HepG2 (cell line): ENCODE results near the gene METTL22. TPM values are rescaled to one million over a fixed set of nuclear protein-coding genes. Genes with fewer than 3 reads are reported as not detected.

Experiments
- AHR ChIP-seq: IDR thresholded peaks from 2 replicates; pipeline ENCODE4 v1.6.1; 2018; ENCODE audit warnings: missing genetic modification reagents, missing compliant biosample characterization
- ARID5B ChIP-seq: IDR thresholded peaks from 2 replicates; pipeline ENCODE4 v1.4.0; 2020; ENCODE audit warnings: mild to moderate bottlenecking, missing genetic modification reagents
- BORCS8-MEF2B ChIP-seq: sonication (generic); formaldehyde crosslinking; IDR thresholded peaks from 2 replicates; pipeline ENCODE4 v1.8.0; 2022; ENCODE audit warnings: mild to moderate bottlenecking, missing genetic modification reagents
- CEBPB ChIP-seq: IDR thresholded peaks from 2 replicates; pipeline ENCODE4 v1.6.1; 2011; ENCODE audit warnings: low read depth, low read length, improper control_type of control experiment, borderline replicate concordance
- DNMT3B ChIP-seq: conservative IDR thresholded peaks from 2 replicates; pipeline ENCODE4 v1.6.1; 2016; ENCODE audit warnings: missing biosample characterization, control low read depth
- GATAD1 ChIP-seq: IDR thresholded peaks from 2 replicates; pipeline ENCODE4 v1.6.1; 2016; ENCODE audit warnings: missing genetic modification reagents, missing compliant biosample characterization
- JUN ChIP-seq: sonication (generic); formaldehyde crosslinking; IDR thresholded peaks from 2 replicates; pipeline ENCODE4 v1.4.0; 2020; ENCODE audit warnings: mild to moderate bottlenecking, missing genetic modification reagents
- KMT2B ChIP-seq: IDR thresholded peaks from 2 replicates; pipeline ENCODE4 v1.6.1; 2016; ENCODE audit warnings: missing genetic modification reagents, missing compliant biosample characterization
- MTERF4 ChIP-seq: sonication (generic); formaldehyde crosslinking; IDR thresholded peaks from 2 replicates; pipeline ENCODE4 v1.8.0; 2023; ENCODE audit warnings: mild to moderate bottlenecking, missing genetic modification reagents
- PBX3 ChIP-seq: sonication (generic); formaldehyde crosslinking; IDR thresholded peaks from 2 replicates; pipeline ENCODE4 v1.8.1; 2023; ENCODE audit warnings: missing genetic modification reagents, inconsistent platforms, borderline replicate concordance
- SALL1 ChIP-seq: sonication (generic); formaldehyde crosslinking; IDR thresholded peaks from 2 replicates; pipeline ENCODE4 v1.8.0; 2022; ENCODE audit warnings: mild to moderate bottlenecking, missing genetic modification reagents
- SP2 ChIP-seq: sonication (generic); formaldehyde crosslinking; IDR thresholded peaks from 2 replicates; pipeline ENCODE4 v1.5.1; 2020; ENCODE audit warnings: mild to moderate bottlenecking, missing genetic modification reagents
- TERF1 ChIP-seq: sonication (generic); formaldehyde crosslinking; IDR thresholded peaks from 2 replicates; pipeline ENCODE4 v1.8.0; 2022; ENCODE audit warnings: mild to moderate bottlenecking, missing genetic modification reagents, moderate library complexity
- TP53 ChIP-seq: sonication (generic); formaldehyde crosslinking; conservative IDR thresholded peaks from 2 replicates; pipeline ENCODE4 v1.4.0; 2020; ENCODE audit warnings: missing genetic modification reagents
- ZBTB43 ChIP-seq: sonication (generic); formaldehyde crosslinking; conservative IDR thresholded peaks from 2 replicates; pipeline ENCODE4 v1.4.0; 2020; ENCODE audit warnings: missing genetic modification reagents
- ZMYM4 ChIP-seq: sonication (generic); formaldehyde crosslinking; IDR thresholded peaks from 2 replicates; pipeline ENCODE4 v1.8.1; 2023; ENCODE audit warnings: mild to moderate bottlenecking, missing genetic modification reagents
- ZNF235 ChIP-seq: sonication (generic); formaldehyde crosslinking; IDR thresholded peaks from 2 replicates; pipeline ENCODE4 v1.8.1; 2023; ENCODE audit warnings: mild to moderate bottlenecking, missing genetic modification reagents, borderline replicate concordance
- ZNF564 ChIP-seq: sonication (generic); formaldehyde crosslinking; IDR thresholded peaks from 2 replicates; pipeline ENCODE4 v1.8.1; 2023; ENCODE audit warnings: mild to moderate bottlenecking, missing genetic modification reagents
- ZNF580 ChIP-seq: IDR thresholded peaks from 2 replicates; pipeline ENCODE4 v1.6.1; 2016; ENCODE audit warnings: low read depth, borderline replicate concordance
- ZNF629 ChIP-seq: sonication (generic); formaldehyde crosslinking; conservative IDR thresholded peaks from 2 replicates; pipeline ENCODE4 v1.5.0; 2020; ENCODE audit warnings: missing genetic modification reagents
- ZNF674 ChIP-seq: sonication (generic); formaldehyde crosslinking; IDR thresholded peaks from 2 replicates; pipeline ENCODE4 v1.5.0; 2020; ENCODE audit warnings: low read depth, mild to moderate bottlenecking, missing genetic modification reagents
- ZNF703 ChIP-seq: sonication (generic); formaldehyde crosslinking; IDR thresholded peaks from 2 replicates; pipeline ENCODE4 v1.5.1; 2020; ENCODE audit warnings: missing genetic modification reagents, mild to moderate bottlenecking, moderate library complexity, borderline replicate concordance
- ZNF883 ChIP-seq: sonication (generic); formaldehyde crosslinking; IDR thresholded peaks from 2 replicates; pipeline ENCODE4 v1.5.1; 2020; ENCODE audit warnings: mild to moderate bottlenecking, missing genetic modification reagents; ENCODE audit errors: not compliant biosample characterization
- polyA plus RNA-seq, 8 experiments: library from polyadenylated mRNA; depleted of rRNA in 3 of 8; stranded (reverse) in 7 of 8; unstranded in 1 of 8; fragments of >200 nt; fragmentation: Illumina TruSeq in 4 of 8; extraction: Trizol in 4 of 8; gene quantifications; 2 replicates each; pipeline versions ENCODE4 v1.2.1 to v1.2.3, GENCODE V29; 2011 to 2016; ENCODE audit warnings: low read depth in 4 of 8, missing spikeins in 1 of 8, mixed read lengths in 1 of 8; ENCODE audit not compliant: insufficient read depth in 1 of 8
- total RNA-seq, 5 experiments: library from RNA; depleted of rRNA; stranded (reverse); fragments of >200 nt; fragmentation: Illumina TruSeq; extraction: Trizol; gene quantifications; 2 replicates each; pipeline ENCODE4 v1.2.3, GENCODE V29; 2016; ENCODE audit warnings: low read depth in 1 of 5

METTL22 gene
- total and polyA plus RNA-seq, 2 of the 13 experiments (the other 11 are each of a cell fraction or from before 2014, with no cell fraction given): 36.2 to 94.8 TPM

GRCh38 chr16:8660841-8661301, 39.4 kb downstream of the METTL22 start (continued):
- TF ChIP-seq ZBTB43 (CRISPR knock-in tag): no peak
- TF ChIP-seq KMT2B (CRISPR knock-in tag): no peak
- peak; percentile 85 for TF ChIP-seq SALL1 (CRISPR knock-in tag)
- TF ChIP-seq BORCS8-MEF2B: no peak
- no peak for TF ChIP-seq ZNF580 (CRISPR knock-in tag)
- TF ChIP-seq ZNF564 (CRISPR knock-in tag): no peak
- no peak for TF ChIP-seq ZNF235
- TF ChIP-seq TP53 (CRISPR knock-in tag): no peak
- TF ChIP-seq MTERF4: no peak
- TF ChIP-seq AHR (CRISPR knock-in tag): no peak
- TF ChIP-seq ZNF703 (CRISPR knock-in tag): no peak
- TF ChIP-seq ZNF629: no peak
- TF ChIP-seq ZMYM4 (CRISPR knock-in tag): 0 out of 2 replicates have a peak, but pooled peaks have one; percentile 19
- TF ChIP-seq TERF1: no peak
- TF ChIP-seq CEBPB: no peak
- no peak for TF ChIP-seq ZNF674 (CRISPR knock-in tag)
- no peak for TF ChIP-seq PBX3
- TF ChIP-seq SP2 (CRISPR knock-in tag): no peak
- peak; percentile 49 for TF ChIP-seq ZNF883 (CRISPR knock-in tag)
- no peak for TF ChIP-seq DNMT3B (CRISPR knock-in tag)
- no peak for TF ChIP-seq JUN (CRISPR knock-in tag)
- TF ChIP-seq ARID5B (CRISPR knock-in tag): peak; percentile 29; the same call in 1 of the 2 replicates
- no peak for TF ChIP-seq GATAD1 (CRISPR knock-in tag)
